CD14-positive monocyte (primary cell): Measurements from ENCODE around the gene ENO1. TPM values are rescaled to one million over a fixed set of nuclear protein-coding genes. Genes with fewer than 3 reads are reported as not detected.

Experiments
- DNase-seq, 3 donors: peaks; one replicate each; pipeline ENCODE4 v3.0.0-alpha.2; 2011 to 2022
- H2AFZ ChIP-seq: 2 replicates; pipeline ENCODE4 v1.6.0; 2012; ENCODE audit warnings: mild to moderate bottlenecking, low read depth, low read length, inconsistent platforms; ENCODE audit not compliant: insufficient read depth, poor library complexity, severe bottlenecking
- H3K27ac ChIP-seq, 2 donors: 1 replicate in 1 of 2; 2 replicates in 1 of 2; pipeline ENCODE4 v1.5.1; 2012 to 2013; ENCODE audit warnings: low read length in 2 of 2, control low read depth in 1 of 2, inconsistent platforms in 1 of 2, low read depth in 1 of 2, mild to moderate bottlenecking in 1 of 2
- H3K27me3 ChIP-seq, 2 donors: one replicate each; pipeline versions ENCODE4 v1.6.0 to v1.6.1; 2011 to 2013; ENCODE audit warnings: low read length in 2 of 2; ENCODE audit not compliant: control insufficient read depth in 2 of 2, insufficient read depth in 2 of 2
- H3K36me3 ChIP-seq, 2 donors: replicated peaks in 1 of 2; 1 replicate in 1 of 2; 2 replicates in 1 of 2; pipeline versions ENCODE4 v1.5.1 to v1.6.1; 2012 to 2013; ENCODE audit warnings: low read length in 2 of 2, control low read depth in 1 of 2, inconsistent platforms in 1 of 2, mild to moderate bottlenecking in 1 of 2; ENCODE audit not compliant: insufficient read depth in 2 of 2, control insufficient read depth in 1 of 2
- H3K4me1 ChIP-seq, 2 donors: 1 replicate in 1 of 2; 2 replicates in 1 of 2; pipeline versions ENCODE4 v1.5.1 to v1.6.1; 2012 to 2013; ENCODE audit warnings: low read length in 2 of 2, control low read depth in 1 of 2, inconsistent platforms in 1 of 2, mild to moderate bottlenecking in 1 of 2, moderate library complexity in 1 of 2; ENCODE audit not compliant: insufficient read depth in 2 of 2, control insufficient read depth in 1 of 2
- H3K4me2 ChIP-seq: replicated peaks from 2 replicates; pipeline ENCODE3; 2012; ENCODE audit warnings: low read length, moderate library complexity, mild to moderate bottlenecking; ENCODE audit not compliant: poor library complexity, severe bottlenecking; ENCODE audit errors: extremely low read depth
- H3K4me3 ChIP-seq, 3 experiments: fragments of 200-600 bp in 1 of 3; sonication (generic) in 1 of 3; replicated peaks in 1 of 3; 1 replicate in 2 of 3; 2 replicates in 1 of 3; pipeline ENCODE4 v1.5.1; 2011 to 2013; ENCODE audit warnings: low read length in 3 of 3, mild to moderate bottlenecking in 3 of 3, control low read depth in 2 of 3, low read depth in 2 of 3, inconsistent platforms in 1 of 3, moderate library complexity in 1 of 3
- H3K79me2 ChIP-seq: 2 replicates; pipeline ENCODE4 v1.6.0; 2012; ENCODE audit warnings: mild to moderate bottlenecking, control low read depth, inconsistent platforms, low read length, moderate library complexity; ENCODE audit not compliant: insufficient read depth
- H3K9ac ChIP-seq: 2 replicates; pipeline ENCODE4 v1.6.0; 2017; ENCODE audit warnings: low read length, mild to moderate bottlenecking; ENCODE audit not compliant: insufficient read depth, poor library complexity, severe bottlenecking
- H3K9me3 ChIP-seq, 2 donors: replicated peaks in 1 of 2; 1 replicate in 1 of 2; 2 replicates in 1 of 2; pipeline versions ENCODE4 v1.5.1 to v1.6.1; 2012 to 2013; ENCODE audit warnings: low read length in 2 of 2, control low read depth in 1 of 2; ENCODE audit not compliant: control insufficient read depth in 1 of 2, insufficient read depth in 1 of 2
- H4K20me1 ChIP-seq: 2 replicates; pipeline ENCODE4 v1.6.0; 2012; ENCODE audit warnings: mild to moderate bottlenecking, low read length, control low read depth, moderate library complexity; ENCODE audit not compliant: insufficient read depth
- H3K27ac Mint-ChIP-seq, 7 donors: one replicate each; pipeline ENCODE4 v1.8.0; 2020; ENCODE audit warnings: mild to moderate bottlenecking in 7 of 7, mixed read lengths in 7 of 7, moderate library complexity in 6 of 7, inconsistent platforms in 2 of 7
- H3K27me3 Mint-ChIP-seq, 3 donors: one replicate each; pipeline ENCODE4 v1.8.0; 2021 to 2022; ENCODE audit warnings: low read depth in 3 of 3, mild to moderate bottlenecking in 3 of 3, mixed read lengths in 3 of 3, moderate library complexity in 3 of 3, inconsistent platforms in 1 of 3
- H3K36me3 Mint-ChIP-seq, 2 donors: one replicate each; pipeline ENCODE4 v1.8.0; 2020; ENCODE audit warnings: mixed read lengths in 2 of 2, inconsistent platforms in 1 of 2, mild to moderate bottlenecking in 1 of 2
- H3K4me1 Mint-ChIP-seq: one replicate; pipeline ENCODE4 v1.8.0; 2020; ENCODE audit warnings: mild to moderate bottlenecking, mixed read lengths
- H3K4me3 Mint-ChIP-seq, 2 donors: one replicate each; pipeline ENCODE4 v1.8.0; 2020; ENCODE audit warnings: mild to moderate bottlenecking in 2 of 2, mixed read lengths in 2 of 2, moderate library complexity in 1 of 2
- H3K9me3 Mint-ChIP-seq, 7 donors: one replicate each; pipeline ENCODE4 v1.8.0; 2020 to 2022; ENCODE audit warnings: mixed read lengths in 7 of 7, mild to moderate bottlenecking in 6 of 7, moderate library complexity in 6 of 7, inconsistent platforms in 2 of 7
- CTCF ChIP-seq: fragments of 200-600 bp; IDR thresholded peaks from one replicate; pipeline ENCODE4 v1.8.0; 2022; ENCODE audit warnings: antibody characterized with exemption, mild to moderate bottlenecking
- WGBS: methylation state at CpG from one replicate; pipeline ENCODE4 v1.1.5; 2013; ENCODE audit warnings: missing lambda C conversion rate; ENCODE audit not compliant: insufficient coverage; 5-methylcytosine and 5-hydroxymethylcytosine counted together
- intact Hi-C, 2 donors: fragments of 100-400 bp; cut with micrococcal nuclease; formaldehyde crosslinking; loops; one replicate each; pipeline versions ENCODE4 v1.15.0 to v1.15.1; 2023
- polyA plus RNA-seq, 3 donors: library from polyadenylated mRNA; depleted of rRNA in 1 of 3; unstranded in 2 of 3; stranded (reverse) in 1 of 3; fragments of 300-500 nt in 2 of 3; fragments of >200 nt in 1 of 3; fragmentation: Illumina TruSeq in 2 of 3; gene quantifications; 1 replicate in 2 of 3; 2 replicates in 1 of 3; pipeline ENCODE4 v1.2.3, GENCODE V29; 2012 to 2021

ENO1 gene
- polyA plus RNA-seq, 3 donors: 525 to 1,573 (median 1,458) TPM

DNA sequence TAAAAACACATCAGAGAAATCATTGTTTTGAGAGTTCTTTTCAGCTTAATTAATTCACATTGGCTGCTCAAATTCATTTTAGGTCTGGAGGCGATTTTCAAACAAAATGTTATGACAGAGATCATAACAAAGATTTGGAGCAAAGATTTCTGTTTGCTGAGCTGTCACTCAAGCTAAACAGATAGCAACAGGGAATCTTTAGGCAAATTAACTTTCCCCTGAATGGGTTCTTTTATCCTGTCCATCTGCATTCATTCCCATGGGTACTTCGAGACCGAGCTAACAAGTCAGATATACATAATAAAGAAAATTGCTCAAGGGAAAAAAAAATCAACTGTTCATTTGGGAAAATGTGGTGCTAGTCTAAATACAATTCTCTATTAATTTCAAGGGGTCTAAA, 37.0 kb upstream of the ENO1 start:
- no peak overlapping the region for H3K9ac ChIP-seq
- no peak for DNase-seq
- no peak overlapping the region for H3K4me2 ChIP-seq
- no peaks in the 10 kb centered on the region for H3K79me2 ChIP-seq
- Mint-ChIP-seq H3K27ac (no peak overlapping the region), H3K4me3 (no peak overlapping the region), H3K9me3 (peaks cover 0 to 5% (median 0%) of the 10 kb centered on the region in 7 donors), H3K36me3 (no peaks in the 10 kb centered on the region), H3K4me1 (peaks cover 7% of the 10 kb centered on the region), H3K27me3 (peaks cover 0 to 2% (median 2%) of the 10 kb centered on the region in 3 donors)
- no peaks in the 10 kb centered on the region for H3K27me3 ChIP-seq
- no peaks in the 10 kb centered on the region for H3K36me3 ChIP-seq
- no peaks in the 10 kb centered on the region for H3K9me3 ChIP-seq
- no CpG with 5 or more reads among the region's 3 CpGs for WGBS
- no peak overlapping the region for H3K4me3 ChIP-seq
- intact Hi-C loops: loop anchor here in 1 of 2 donors (5.0 kb wide), 1 partner anchor 72 kb away; no protein-coding TSS in a partner anchor
- no peak for TF ChIP-seq CTCF
- no peak overlapping the region for H2AFZ ChIP-seq
- H4K20me1 ChIP-seq: no peaks in the 10 kb centered on the region
- peaks cover 0 to 6% of the 10 kb centered on the region in 2 donors for H3K4me1 ChIP-seq
- H3K27ac ChIP-seq: no peak overlapping the region

DNA sequence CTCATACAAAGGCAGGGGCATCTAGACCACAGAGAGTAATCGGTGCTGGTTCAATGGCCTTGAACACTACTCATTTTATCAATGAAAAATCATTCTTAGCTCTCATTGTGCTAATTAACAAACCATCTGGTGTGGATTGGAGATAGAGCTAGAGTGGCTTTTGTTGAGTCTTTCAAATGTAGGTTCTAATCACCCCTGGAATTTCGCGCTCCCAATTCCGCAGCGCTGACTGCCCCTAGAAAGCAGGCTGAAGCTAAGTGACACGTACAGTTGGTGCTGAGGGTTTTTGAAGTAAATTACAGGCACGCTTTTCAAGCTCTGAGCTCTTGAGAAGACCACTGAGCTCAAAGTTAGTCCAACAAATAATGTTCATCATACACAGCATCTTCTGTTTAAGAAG, 36.0 kb upstream of the ENO1 start:
- peaks cover 0 to 6% of the 10 kb centered on the region in 2 donors for H3K4me1 ChIP-seq
- Mint-ChIP-seq H3K4me1 (peaks cover 11% of the 10 kb centered on the region), H3K36me3 (no peaks in the 10 kb centered on the region), H3K4me3 (no peak overlapping the region), H3K27me3 (peaks cover 0 to 4% (median 2%) of the 10 kb centered on the region in 3 donors), H3K27ac (no peak overlapping the region), H3K9me3 (peaks cover 0 to 5% (median 0%) of the 10 kb centered on the region in 7 donors)
- H3K9me3 ChIP-seq: no peaks in the 10 kb centered on the region
- no peak overlapping the region for H3K4me2 ChIP-seq
- no peak overlapping the region for H3K4me3 ChIP-seq
- no peaks in the 10 kb centered on the region for H3K79me2 ChIP-seq
- no peak overlapping the region for H3K27ac ChIP-seq
- no peak overlapping the region for H2AFZ ChIP-seq
- H3K36me3 ChIP-seq: no peaks in the 10 kb centered on the region
- no peaks in the 10 kb centered on the region for H3K27me3 ChIP-seq
- no peak for DNase-seq
- intact Hi-C loops: no loop called here
- WGBS: no CpG with 5 or more reads among the region's 7 CpGs
- no peaks in the 10 kb centered on the region for H4K20me1 ChIP-seq
- no peak for TF ChIP-seq CTCF
- no peak overlapping the region for H3K9ac ChIP-seq
